ENCODE measurements around the gene POLN. TPM values are rescaled to one million over a fixed set of nuclear protein-coding genes. Genes with fewer than 3 reads are reported as not detected.

POLN gene
- total and polyA plus RNA-seq, 2 experiments from 2014 or later: 1.7 to 2.0 TPM

DNA sequence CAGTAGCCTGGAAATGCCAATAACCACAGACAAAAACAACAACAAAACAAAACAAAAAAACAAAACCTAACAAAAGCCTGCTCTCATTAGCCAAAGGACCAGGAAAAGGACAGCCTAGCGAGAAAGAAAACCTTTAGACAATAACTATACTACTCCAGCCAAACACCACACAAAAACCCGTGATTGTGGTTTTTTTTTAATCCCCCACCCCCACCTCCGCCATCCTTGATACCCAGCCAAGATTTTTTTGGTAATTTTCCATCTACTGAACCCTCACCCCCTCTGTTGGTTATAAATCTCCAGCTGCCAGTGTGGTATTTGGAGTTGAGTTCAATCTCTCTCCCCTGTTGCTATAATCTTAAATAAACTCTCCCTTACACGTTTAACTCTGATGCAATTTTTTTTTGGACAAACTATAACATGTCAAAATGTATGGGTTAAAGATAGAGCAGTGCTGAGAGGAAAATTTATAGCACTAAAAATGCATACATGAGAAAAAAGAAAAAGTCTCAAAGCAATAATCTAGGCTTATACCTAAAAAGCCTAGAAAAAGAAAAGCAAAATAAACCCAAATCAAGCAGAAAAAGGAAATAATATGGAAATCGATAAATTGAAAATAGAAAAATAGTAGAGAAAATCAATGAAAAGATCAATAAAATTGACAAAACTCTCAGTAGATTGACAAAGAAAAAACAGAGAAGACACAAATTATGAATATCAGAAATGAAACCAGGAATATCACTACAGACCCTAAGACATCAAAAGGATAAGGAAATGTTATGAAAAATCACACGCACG lies 99.1 kb downstream of the POLN start:
- Histone ChIP-seq H2AFZ (no peak overlapping the region), H3K4me1 (ENCODE audit: insufficient read depth) (no peaks in the 10 kb centered on the region), H3K9me3 (ENCODE audit: low read depth) (no peaks in the 10 kb centered on the region), H3K4me3 (no peak overlapping the region), H3K36me3 (replicated peaks; ENCODE audit: insufficient read depth, low read depth) (no peaks in the 10 kb centered on the region), H4K20me1 (ENCODE audit: insufficient read depth, poor library complexity, severe bottlenecking) (no peaks in the 10 kb centered on the region), H3K4me2 (no peak overlapping the region), H3K27ac (no peak overlapping the region), H3K79me2 (no peaks in the 10 kb centered on the region), H3K27me3 (no peaks in the 10 kb centered on the region), H3K9me2 (replicated peaks; ENCODE audit: insufficient read depth) (no peaks in the 10 kb centered on the region)
- TF ChIP-seq, protein P1, sequence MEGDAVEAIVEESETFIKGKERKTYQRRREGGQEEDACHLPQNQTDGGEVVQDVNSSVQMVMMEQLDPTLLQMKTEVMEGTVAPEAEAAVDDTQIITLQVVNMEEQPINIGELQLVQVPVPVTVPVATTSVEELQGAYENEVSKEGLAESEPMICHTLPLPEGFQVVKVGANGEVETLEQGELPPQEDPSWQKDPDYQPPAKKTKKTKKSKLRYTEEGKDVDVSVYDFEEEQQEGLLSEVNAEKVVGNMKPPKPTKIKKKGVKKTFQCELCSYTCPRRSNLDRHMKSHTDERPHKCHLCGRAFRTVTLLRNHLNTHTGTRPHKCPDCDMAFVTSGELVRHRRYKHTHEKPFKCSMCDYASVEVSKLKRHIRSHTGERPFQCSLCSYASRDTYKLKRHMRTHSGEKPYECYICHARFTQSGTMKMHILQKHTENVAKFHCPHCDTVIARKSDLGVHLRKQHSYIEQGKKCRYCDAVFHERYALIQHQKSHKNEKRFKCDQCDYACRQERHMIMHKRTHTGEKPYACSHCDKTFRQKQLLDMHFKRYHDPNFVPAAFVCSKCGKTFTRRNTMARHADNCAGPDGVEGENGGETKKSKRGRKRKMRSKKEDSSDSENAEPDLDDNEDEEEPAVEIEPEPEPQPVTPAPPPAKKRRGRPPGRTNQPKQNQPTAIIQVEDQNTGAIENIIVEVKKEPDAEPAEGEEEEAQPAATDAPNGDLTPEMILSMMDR (IDR thresholded peaks at IDR 0.05; ENCODE audit: poor library complexity): no peak
- no peak for TF ChIP-seq EZH2phosphoT487 (IDR thresholded peaks at IDR 0.05; ENCODE audit: low read depth, severe bottlenecking, unreplicated experiment)
- no peak for TF ChIP-seq EZH2 (IDR thresholded peaks at IDR 0.05; ENCODE audit: borderline replicate concordance)
- DNase-seq (ENCODE audit: low spot score): no peak
- 79% methylated on average over 7 of the region's 7 CpGs for WGBS (ENCODE audit: low lambda C conversion rate, missing lambda C conversion rate)

- H3K4me3 ChIP-seq: no peak overlapping the region
- H4K20me1 ChIP-seq (ENCODE audit: insufficient read depth, poor library complexity, severe bottlenecking): no peaks in the 10 kb centered on the region
- H3K79me2 ChIP-seq: no peaks in the 10 kb centered on the region
- no peak for DNase-seq (ENCODE audit: low spot score)
- no peaks in the 10 kb centered on the region for H3K36me3 ChIP-seq (replicated peaks; ENCODE audit: insufficient read depth, low read depth)
- no peak overlapping the region for H3K27ac ChIP-seq
- H3K9me3 ChIP-seq (ENCODE audit: low read depth): no peaks in the 10 kb centered on the region
- no peaks in the 10 kb centered on the region for H3K4me1 ChIP-seq (ENCODE audit: insufficient read depth)
- TF ChIP-seq EZH2 (IDR thresholded peaks at IDR 0.05; ENCODE audit: borderline replicate concordance) (no peak), EZH2phosphoT487 (IDR thresholded peaks at IDR 0.05; ENCODE audit: low read depth, severe bottlenecking, unreplicated experiment) (no peak)
- TF ChIP-seq, protein P1 (IDR thresholded peaks at IDR 0.05; ENCODE audit: poor library complexity): no peak
- H3K27me3 ChIP-seq: no peaks in the 10 kb centered on the region
- 78% methylated on average over 7 of the region's 7 CpGs for WGBS (ENCODE audit: low lambda C conversion rate, missing lambda C conversion rate)
- H3K4me2 ChIP-seq: no peak overlapping the region
- no peaks in the 10 kb centered on the region for H3K9me2 ChIP-seq (replicated peaks; ENCODE audit: insufficient read depth)
- no peak overlapping the region for H2AFZ ChIP-seq
Observed at GRCh38 chr4:2141762-2142451, 100.0 kb downstream of the POLN start.

DNA sequence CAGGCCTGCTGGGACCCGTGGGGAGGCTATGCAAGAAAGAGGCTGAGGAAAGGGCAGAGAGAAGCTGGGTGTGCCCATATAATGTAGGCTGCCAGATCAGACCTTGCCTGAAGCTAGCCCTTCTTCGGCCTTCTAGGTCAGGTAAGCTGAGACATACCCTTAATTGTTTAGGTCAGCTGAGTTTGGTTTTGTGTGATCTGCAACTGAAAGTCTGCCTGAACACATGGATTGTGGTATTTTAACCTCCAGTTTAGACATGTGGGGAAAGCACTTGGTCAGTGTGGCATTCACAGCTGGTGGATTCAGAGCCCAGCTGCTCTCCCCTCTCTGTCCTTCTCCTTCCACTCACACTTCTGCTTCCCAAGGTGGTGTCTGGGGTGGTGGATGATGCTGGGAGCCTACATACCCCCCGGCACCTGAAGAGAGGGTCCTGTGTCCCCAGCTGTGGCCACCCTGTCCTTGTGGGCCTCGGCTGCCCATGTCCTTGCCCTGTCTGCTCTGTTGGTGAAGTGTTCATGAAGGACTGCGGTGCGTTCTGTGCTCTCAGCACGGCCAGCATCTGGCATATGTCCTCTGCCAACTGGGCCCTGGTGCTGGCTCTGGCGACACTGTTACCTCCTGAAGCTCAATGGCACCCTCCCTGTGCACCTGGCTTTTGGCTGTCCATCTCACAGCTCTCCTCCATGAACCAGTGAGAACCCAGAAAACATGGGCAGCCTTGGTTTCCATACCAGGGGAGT lies 100.7 kb downstream of the POLN start:
- Histone ChIP-seq H3K4me2 (no peak overlapping the region), H4K20me1 (ENCODE audit: insufficient read depth, poor library complexity, severe bottlenecking) (no peaks in the 10 kb centered on the region), H3K4me3 (no peak overlapping the region), H2AFZ (no peak overlapping the region), H3K9me3 (ENCODE audit: low read depth) (no peaks in the 10 kb centered on the region), H3K36me3 (replicated peaks; ENCODE audit: insufficient read depth, low read depth) (no peaks in the 10 kb centered on the region), H3K9me2 (replicated peaks; ENCODE audit: insufficient read depth) (no peaks in the 10 kb centered on the region), H3K79me2 (no peaks in the 10 kb centered on the region), H3K27ac (no peak overlapping the region), H3K27me3 (no peaks in the 10 kb centered on the region), H3K4me1 (ENCODE audit: insufficient read depth) (no peaks in the 10 kb centered on the region)
- TF ChIP-seq, protein P1 (IDR thresholded peaks at IDR 0.05; ENCODE audit: poor library complexity): no peak
- TF ChIP-seq EZH2 (IDR thresholded peaks at IDR 0.05; ENCODE audit: borderline replicate concordance) (no peak), EZH2phosphoT487 (IDR thresholded peaks at IDR 0.05; ENCODE audit: low read depth, severe bottlenecking, unreplicated experiment) (no peak)
- WGBS (ENCODE audit: low lambda C conversion rate, missing lambda C conversion rate): 85% methylated on average over 8 of the region's 8 CpGs
- DNase-seq (ENCODE audit: low spot score): no peak
